ENCODE results near the gene LIPC.

Gene LIPC

GRCh38 chr15:58495891-58496408, 64.2 kb downstream of the LIPC start:
- no peak for DNase-seq (ENCODE audit: low read depth, low spot score)

- DNase-seq (ENCODE audit: low read depth, low spot score), result no peak
Measured at GRCh38 chr15:58497046-58497785, 65.4 kb downstream of the LIPC start.

GRCh38 chr15:58498821-58499580, 67.2 kb downstream of the LIPC start:
- DNase-seq (ENCODE audit: low read depth, low spot score), result peak; percentile 51

GRCh38 chr15:58501006-58501405, 69.2 kb downstream of the LIPC start:
- no peak for DNase-seq (ENCODE audit: low read depth, low spot score)

GRCh38 chr15:58501636-58502188, 69.9 kb downstream of the LIPC start:
- no peak for DNase-seq (ENCODE audit: low read depth, low spot score)

- no peak for DNase-seq (ENCODE audit: low read depth, low spot score)
Measured at GRCh38 chr15:58503139-58504027, 71.6 kb downstream of the LIPC start.

- DNase-seq (ENCODE audit: low read depth, low spot score), result no peak
Measured at GRCh38 chr15:58504674-58505234, 73.0 kb downstream of the LIPC start.

GRCh38 chr15:58505581-58505980, 73.8 kb downstream of the LIPC start:
- no peak for DNase-seq (ENCODE audit: low read depth, low spot score)

- no peak for DNase-seq (ENCODE audit: low read depth, low spot score)
Measured at GRCh38 chr15:58506064-58506490, 74.3 kb downstream of the LIPC start.

- no peak for DNase-seq (ENCODE audit: low read depth, low spot score)
Measured at GRCh38 chr15:58506783-58507668, 75.2 kb downstream of the LIPC start.

GRCh38 chr15:58509556-58509955, 77.8 kb downstream of the LIPC start:
- no peak for DNase-seq (ENCODE audit: low read depth, low spot score)

GRCh38 chr15:58510715-58511598, 79.2 kb downstream of the LIPC start:
- no peak for DNase-seq (ENCODE audit: low read depth, low spot score)

- no peak for DNase-seq (ENCODE audit: low read depth, low spot score)
Measured at GRCh38 chr15:58511599-58511987, 79.8 kb downstream of the LIPC start.

GRCh38 chr15:58512522-58512921, 80.7 kb downstream of the LIPC start:
- no peak for DNase-seq (ENCODE audit: low read depth, low spot score)

- DNase-seq (ENCODE audit: low read depth, low spot score), result no peak
Measured at GRCh38 chr15:58513008-58513407, 81.2 kb downstream of the LIPC start.

- DNase-seq (ENCODE audit: low read depth, low spot score), result no peak
Measured at GRCh38 chr15:58513726-58514336, 82.0 kb downstream of the LIPC start.

GRCh38 chr15:58515807-58516206, 84.0 kb downstream of the LIPC start:
- no peak for DNase-seq (ENCODE audit: low read depth, low spot score)

GRCh38 chr15:58517252-58517681, 85.5 kb downstream of the LIPC start:
- DNase-seq (ENCODE audit: low read depth, low spot score), result no peak

Measured in ELF-1 (cell line).